ENCODE data around the gene FAH.

The FAH gene

GRCh38 chr15:80169768-80170357 is 17.1 kb downstream of the FAH start:
- no peak overlapping the region for H3K4me3 ChIP-seq (ENCODE audit: low read depth, low read length)
- TF ChIP-seq CTCF (IDR thresholded peaks at IDR 0.05; ENCODE audit: insufficient read depth, low read depth, low read length, missing control alignments) = no peak
- no peak for DNase-seq (ENCODE audit: low read depth)

- H3K4me3 ChIP-seq (ENCODE audit: low read depth, low read length) = no peak overlapping the region
- no peak for DNase-seq (ENCODE audit: low read depth)
- no peak for TF ChIP-seq CTCF (IDR thresholded peaks at IDR 0.05; ENCODE audit: insufficient read depth, low read depth, low read length, missing control alignments)
These were observed 17.8 kb downstream of the FAH start for GRCh38 chr15:80170596-80170995.

GRCh38 chr15:80171787-80172186 is 19.0 kb downstream of the FAH start:
- H3K4me3 ChIP-seq (ENCODE audit: low read depth, low read length) = no peak overlapping the region
- no peak for DNase-seq (ENCODE audit: low read depth)
- TF ChIP-seq CTCF (IDR thresholded peaks at IDR 0.05; ENCODE audit: insufficient read depth, low read depth, low read length, missing control alignments) = no peak

- no peak for DNase-seq (ENCODE audit: low read depth)
- TF ChIP-seq CTCF (IDR thresholded peaks at IDR 0.05; ENCODE audit: insufficient read depth, low read depth, low read length, missing control alignments) = no peak
- H3K4me3 ChIP-seq (ENCODE audit: low read depth, low read length) = no peak overlapping the region
These were observed 19.6 kb downstream of the FAH start for GRCh38 chr15:80172401-80172800.

GRCh38 chr15:80173022-80173759 is 20.4 kb downstream of the FAH start:
- peak; percentile 82 for DNase-seq (ENCODE audit: low read depth)
- TF ChIP-seq CTCF (IDR thresholded peaks at IDR 0.05; ENCODE audit: insufficient read depth, low read depth, low read length, missing control alignments) = peak; percentile 85
- H3K4me3 ChIP-seq (ENCODE audit: low read depth, low read length) = no peak overlapping the region

- H3K4me3 ChIP-seq (ENCODE audit: low read depth, low read length) = no peak overlapping the region
- DNase-seq (ENCODE audit: low read depth) = no peak
- no peak for TF ChIP-seq CTCF (IDR thresholded peaks at IDR 0.05; ENCODE audit: insufficient read depth, low read depth, low read length, missing control alignments)
These were observed 21.4 kb downstream of the FAH start for GRCh38 chr15:80174017-80174746.

Measured in GM12865 (cell line).